HepG2 (cell line): ENCODE measurements around the gene GDPD5. TPM values are rescaled to one million over a fixed set of nuclear protein-coding genes. Genes with fewer than 3 reads are reported as not detected.
A peak's percentile ranks its signal among the peaks of the same experiment; 100 is the strongest.

Experiments
- CHD2 ChIP-seq: IDR thresholded peaks from 2 replicates; pipeline ENCODE4 v1.6.1; 2011; ENCODE audit warnings: low read depth, low read length, improper control_type of control experiment
- DMAP1 ChIP-seq: IDR thresholded peaks from 2 replicates; pipeline ENCODE4 v1.6.1; 2016
- HMG20A ChIP-seq: IDR thresholded peaks from 2 replicates; pipeline ENCODE4 v1.6.1; 2016; ENCODE audit warnings: borderline replicate concordance
- MTF1 ChIP-seq: sonication (generic); formaldehyde crosslinking; IDR thresholded peaks from 2 replicates; pipeline ENCODE4 v1.5.0; 2020; ENCODE audit warnings: missing genetic modification reagents
- NFATC3 ChIP-seq: sonication (generic); formaldehyde crosslinking; IDR thresholded peaks from 2 replicates; pipeline ENCODE4 v1.5.1; 2020; ENCODE audit warnings: mild to moderate bottlenecking, missing genetic modification reagents
- SRSF1 ChIP-seq: fragments of 200-400 bp; formaldehyde crosslinking; optimal IDR thresholded peaks from 2 replicates; pipeline ENCODE3; 2017; ENCODE audit warnings: mild to moderate bottlenecking, low read depth, low read length, moderate library complexity
- SUZ12 ChIP-seq: fragments of 150-350 bp; IDR thresholded peaks from 2 replicates; pipeline ENCODE4 v1.6.1; 2014; ENCODE audit warnings: low read depth, low read length
- ZNF776 ChIP-seq: sonication (generic); formaldehyde crosslinking; IDR thresholded peaks from 2 replicates; pipeline ENCODE4 v1.4.0; 2020; ENCODE audit warnings: mild to moderate bottlenecking, missing genetic modification reagents
- polyA plus RNA-seq, 8 experiments: library from polyadenylated mRNA; depleted of rRNA in 3 of 8; stranded (reverse) in 7 of 8; unstranded in 1 of 8; fragments of >200 nt; fragmentation: Illumina TruSeq in 4 of 8; extraction: Trizol in 4 of 8; gene quantifications; 2 replicates each; pipeline versions ENCODE4 v1.2.1 to v1.2.3, GENCODE V29; 2011 to 2016; ENCODE audit warnings: low read depth in 4 of 8, missing spikeins in 1 of 8, mixed read lengths in 1 of 8; ENCODE audit not compliant: insufficient read depth in 1 of 8
- total RNA-seq, 5 experiments: library from RNA; depleted of rRNA; stranded (reverse); fragments of >200 nt; fragmentation: Illumina TruSeq; extraction: Trizol; gene quantifications; 2 replicates each; pipeline ENCODE4 v1.2.3, GENCODE V29; 2016; ENCODE audit warnings: low read depth in 1 of 5
- TF ChIP-seq, protein P1 (sequence below): sonication (generic); formaldehyde crosslinking; IDR thresholded peaks from 2 replicates; pipeline ENCODE4 v1.4.0; 2020; ENCODE audit warnings: missing genetic modification reagents, mild to moderate bottlenecking, borderline replicate concordance
- TF ChIP-seq, protein P2 (sequence below): sonication (generic); formaldehyde crosslinking; IDR thresholded peaks from 2 replicates; pipeline ENCODE4 v1.5.0; 2020; ENCODE audit warnings: missing genetic modification reagents, mild to moderate bottlenecking, borderline replicate concordance
- TF ChIP-seq, protein P3 (sequence below): sonication (generic); formaldehyde crosslinking; IDR thresholded peaks from 2 replicates; pipeline ENCODE4 v1.5.1; 2020; ENCODE audit warnings: mild to moderate bottlenecking, missing genetic modification reagents, borderline replicate concordance
- TF ChIP-seq, protein P4 (sequence below): sonication (generic); formaldehyde crosslinking; IDR thresholded peaks from 2 replicates; pipeline ENCODE4 v1.8.1; 2023; ENCODE audit warnings: missing genetic modification reagents, mild to moderate bottlenecking, borderline replicate concordance
- TF ChIP-seq, protein P5 (sequence below): IDR thresholded peaks from 2 replicates; pipeline ENCODE4 v1.6.1; 2012; ENCODE audit warnings: low read length, improper control_type of control experiment
- TF ChIP-seq, protein P6 (sequence below): sonication (generic); formaldehyde crosslinking; IDR thresholded peaks from 2 replicates; pipeline ENCODE4 v1.4.0; 2020; ENCODE audit warnings: mild to moderate bottlenecking, missing genetic modification reagents
- TF ChIP-seq, protein P7 (sequence below): sonication (generic); formaldehyde crosslinking; conservative IDR thresholded peaks from 2 replicates; pipeline ENCODE4 v1.5.0; 2020; ENCODE audit warnings: missing genetic modification reagents
- TF ChIP-seq, protein P8 (sequence below): IDR thresholded peaks from 2 replicates; pipeline ENCODE4 v1.6.1; 2018; ENCODE audit warnings: missing genetic modification reagents, mild to moderate bottlenecking, missing compliant biosample characterization

Gene GDPD5
- total and polyA plus RNA-seq, 2 of the 13 experiments (the other 11 are each of a cell fraction or from before 2014, with no cell fraction given): 55.0 to 67.5 TPM

DNA sequence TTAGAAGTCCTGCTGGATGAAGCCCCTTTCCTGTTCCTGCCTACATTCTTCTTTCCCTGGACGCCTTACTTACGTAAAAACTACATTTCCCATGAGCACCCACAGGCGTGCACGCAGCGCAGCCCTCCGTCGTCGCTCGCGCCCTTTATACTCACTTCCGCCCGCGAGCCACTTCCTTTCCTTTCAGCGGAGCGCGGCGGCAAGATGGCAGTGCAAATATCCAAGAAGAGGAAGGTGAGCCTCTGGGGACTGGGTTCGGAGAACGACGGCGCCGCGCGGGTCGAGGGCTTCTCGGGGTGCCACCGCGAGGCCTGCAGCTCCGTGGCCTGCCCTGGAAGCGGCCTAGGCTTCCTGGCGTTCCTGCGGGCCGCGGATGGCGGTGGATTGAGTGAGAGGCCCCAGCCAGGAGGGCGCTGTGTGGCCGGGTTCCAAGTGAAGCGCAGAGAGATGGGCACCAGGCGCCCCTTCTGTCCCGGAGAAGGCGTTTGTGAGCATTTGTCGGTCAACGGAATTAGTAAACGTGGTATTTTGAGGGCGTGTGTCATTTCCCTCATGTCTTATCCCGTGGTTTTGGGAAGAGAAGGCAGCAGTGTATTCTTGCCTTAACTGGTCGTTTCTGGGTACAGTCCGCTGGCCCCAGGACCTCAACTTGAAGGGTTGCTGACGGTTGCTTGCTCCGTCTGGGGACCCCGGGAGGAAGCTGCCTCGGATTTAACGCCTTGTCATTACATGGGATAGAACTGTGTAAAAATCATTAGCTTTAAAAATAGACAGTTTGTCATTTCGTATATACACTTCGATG, 126.2 kb downstream of the GDPD5 start, which contains the start of gene RPS3 (continued):
- TF ChIP-seq SUZ12: peak; percentile 69
- TF ChIP-seq DMAP1 (CRISPR knock-in tag): peak; percentile 99
- TF ChIP-seq, protein P1, sequence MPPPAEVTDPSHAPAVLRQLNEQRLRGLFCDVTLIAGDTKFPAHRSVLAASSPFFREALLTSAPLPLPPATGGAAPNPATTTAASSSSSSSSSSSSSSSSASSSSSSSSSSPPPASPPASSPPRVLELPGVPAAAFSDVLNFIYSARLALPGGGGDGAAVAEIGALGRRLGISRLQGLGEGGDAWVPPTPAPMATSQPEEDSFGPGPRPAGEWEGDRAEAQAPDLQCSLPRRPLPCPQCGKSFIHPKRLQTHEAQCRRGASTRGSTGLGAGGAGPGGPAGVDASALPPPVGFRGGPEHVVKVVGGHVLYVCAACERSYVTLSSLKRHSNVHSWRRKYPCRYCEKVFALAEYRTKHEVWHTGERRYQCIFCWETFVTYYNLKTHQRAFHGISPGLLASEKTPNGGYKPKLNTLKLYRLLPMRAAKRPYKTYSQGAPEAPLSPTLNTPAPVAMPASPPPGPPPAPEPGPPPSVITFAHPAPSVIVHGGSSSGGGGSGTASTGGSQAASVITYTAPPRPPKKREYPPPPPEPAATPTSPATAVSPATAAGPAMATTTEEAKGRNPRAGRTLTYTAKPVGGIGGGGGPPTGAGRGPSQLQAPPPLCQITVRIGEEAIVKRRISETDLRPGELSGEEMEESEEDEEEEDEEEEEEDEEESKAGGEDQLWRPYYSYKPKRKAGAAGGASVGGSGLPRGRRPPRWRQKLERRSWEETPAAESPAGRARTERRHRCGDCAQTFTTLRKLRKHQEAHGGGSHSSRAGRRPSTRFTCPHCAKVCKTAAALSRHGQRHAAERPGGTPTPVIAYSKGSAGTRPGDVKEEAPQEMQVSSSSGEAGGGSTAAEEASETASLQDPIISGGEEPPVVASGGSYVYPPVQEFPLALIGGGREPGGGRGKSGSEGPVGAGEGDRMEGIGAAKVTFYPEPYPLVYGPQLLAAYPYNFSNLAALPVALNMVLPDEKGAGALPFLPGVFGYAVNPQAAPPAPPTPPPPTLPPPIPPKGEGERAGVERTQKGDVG: peak; percentile 82; the same call in 1 of the 2 replicates
- TF ChIP-seq, protein P2, sequence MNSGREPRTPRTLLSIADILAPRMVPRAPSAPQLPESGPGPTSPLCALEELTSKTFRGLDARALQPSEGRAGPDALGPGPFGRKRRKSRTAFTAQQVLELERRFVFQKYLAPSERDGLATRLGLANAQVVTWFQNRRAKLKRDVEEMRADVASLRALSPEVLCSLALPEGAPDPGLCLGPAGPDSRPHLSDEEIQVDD (CRISPR knock-in tag): 0 out of 2 replicates have a peak, but pooled peaks have one; percentile 84
- peak; percentile 94 for TF ChIP-seq ZNF776 (CRISPR knock-in tag)
- TF ChIP-seq, protein P3, sequence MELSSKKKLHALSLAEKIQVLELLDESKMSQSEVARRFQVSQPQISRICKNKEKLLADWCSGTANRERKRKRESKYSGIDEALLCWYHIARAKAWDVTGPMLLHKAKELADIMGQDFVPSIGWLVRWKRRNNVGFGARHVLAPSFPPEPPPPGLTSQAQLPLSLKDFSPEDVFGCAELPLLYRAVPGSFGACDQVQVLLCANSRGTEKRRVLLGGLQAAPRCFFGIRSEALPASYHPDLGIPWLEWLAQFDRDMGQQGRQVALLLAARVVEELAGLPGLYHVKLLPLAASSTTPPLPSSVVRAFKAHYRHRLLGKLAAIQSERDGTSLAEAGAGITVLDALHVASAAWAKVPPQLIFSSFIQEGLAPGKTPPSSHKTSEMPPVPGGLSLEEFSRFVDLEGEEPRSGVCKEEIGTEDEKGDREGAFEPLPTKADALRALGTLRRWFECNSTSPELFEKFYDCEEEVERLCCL (CRISPR knock-in tag): peak; percentile 56; the same call in 1 of the 2 replicates
- TF ChIP-seq, protein P4, sequence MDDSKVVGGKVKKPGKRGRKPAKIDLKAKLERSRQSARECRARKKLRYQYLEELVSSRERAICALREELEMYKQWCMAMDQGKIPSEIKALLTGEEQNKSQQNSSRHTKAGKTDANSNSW (CRISPR knock-in tag): peak; percentile 88; the same call in 1 of the 2 replicates
- no peak for TF ChIP-seq HMG20A (CRISPR knock-in tag)
- TF ChIP-seq SRSF1: peak; percentile 95
- TF ChIP-seq, protein P5, sequence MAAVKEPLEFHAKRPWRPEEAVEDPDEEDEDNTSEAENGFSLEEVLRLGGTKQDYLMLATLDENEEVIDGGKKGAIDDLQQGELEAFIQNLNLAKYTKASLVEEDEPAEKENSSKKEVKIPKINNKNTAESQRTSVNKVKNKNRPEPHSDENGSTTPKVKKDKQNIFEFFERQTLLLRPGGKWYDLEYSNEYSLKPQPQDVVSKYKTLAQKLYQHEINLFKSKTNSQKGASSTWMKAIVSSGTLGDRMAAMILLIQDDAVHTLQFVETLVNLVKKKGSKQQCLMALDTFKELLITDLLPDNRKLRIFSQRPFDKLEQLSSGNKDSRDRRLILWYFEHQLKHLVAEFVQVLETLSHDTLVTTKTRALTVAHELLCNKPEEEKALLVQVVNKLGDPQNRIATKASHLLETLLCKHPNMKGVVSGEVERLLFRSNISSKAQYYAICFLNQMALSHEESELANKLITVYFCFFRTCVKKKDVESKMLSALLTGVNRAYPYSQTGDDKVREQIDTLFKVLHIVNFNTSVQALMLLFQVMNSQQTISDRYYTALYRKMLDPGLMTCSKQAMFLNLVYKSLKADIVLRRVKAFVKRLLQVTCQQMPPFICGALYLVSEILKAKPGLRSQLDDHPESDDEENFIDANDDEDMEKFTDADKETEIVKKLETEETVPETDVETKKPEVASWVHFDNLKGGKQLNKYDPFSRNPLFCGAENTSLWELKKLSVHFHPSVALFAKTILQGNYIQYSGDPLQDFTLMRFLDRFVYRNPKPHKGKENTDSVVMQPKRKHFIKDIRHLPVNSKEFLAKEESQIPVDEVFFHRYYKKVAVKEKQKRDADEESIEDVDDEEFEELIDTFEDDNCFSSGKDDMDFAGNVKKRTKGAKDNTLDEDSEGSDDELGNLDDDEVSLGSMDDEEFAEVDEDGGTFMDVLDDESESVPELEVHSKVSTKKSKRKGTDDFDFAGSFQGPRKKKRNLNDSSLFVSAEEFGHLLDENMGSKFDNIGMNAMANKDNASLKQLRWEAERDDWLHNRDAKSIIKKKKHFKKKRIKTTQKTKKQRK: no peak
- TF ChIP-seq, protein P6, sequence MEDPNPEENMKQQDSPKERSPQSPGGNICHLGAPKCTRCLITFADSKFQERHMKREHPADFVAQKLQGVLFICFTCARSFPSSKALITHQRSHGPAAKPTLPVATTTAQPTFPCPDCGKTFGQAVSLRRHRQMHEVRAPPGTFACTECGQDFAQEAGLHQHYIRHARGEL (CRISPR knock-in tag): 0 out of 2 replicates have a peak, but pooled peaks have one; percentile 43
- peak; percentile 83 for TF ChIP-seq MTF1 (CRISPR knock-in tag)
- TF ChIP-seq, protein P7, sequence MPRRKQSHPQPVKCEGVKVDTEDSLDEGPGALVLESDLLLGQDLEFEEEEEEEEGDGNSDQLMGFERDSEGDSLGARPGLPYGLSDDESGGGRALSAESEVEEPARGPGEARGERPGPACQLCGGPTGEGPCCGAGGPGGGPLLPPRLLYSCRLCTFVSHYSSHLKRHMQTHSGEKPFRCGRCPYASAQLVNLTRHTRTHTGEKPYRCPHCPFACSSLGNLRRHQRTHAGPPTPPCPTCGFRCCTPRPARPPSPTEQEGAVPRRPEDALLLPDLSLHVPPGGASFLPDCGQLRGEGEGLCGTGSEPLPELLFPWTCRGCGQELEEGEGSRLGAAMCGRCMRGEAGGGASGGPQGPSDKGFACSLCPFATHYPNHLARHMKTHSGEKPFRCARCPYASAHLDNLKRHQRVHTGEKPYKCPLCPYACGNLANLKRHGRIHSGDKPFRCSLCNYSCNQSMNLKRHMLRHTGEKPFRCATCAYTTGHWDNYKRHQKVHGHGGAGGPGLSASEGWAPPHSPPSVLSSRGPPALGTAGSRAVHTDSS (CRISPR knock-in tag): no peak
- TF ChIP-seq NFATC3: peak; percentile 93; the same call in 1 of the 2 replicates
- TF ChIP-seq CHD2: peak; percentile 42; the same call in 1 of the 2 replicates
- TF ChIP-seq, protein P8, sequence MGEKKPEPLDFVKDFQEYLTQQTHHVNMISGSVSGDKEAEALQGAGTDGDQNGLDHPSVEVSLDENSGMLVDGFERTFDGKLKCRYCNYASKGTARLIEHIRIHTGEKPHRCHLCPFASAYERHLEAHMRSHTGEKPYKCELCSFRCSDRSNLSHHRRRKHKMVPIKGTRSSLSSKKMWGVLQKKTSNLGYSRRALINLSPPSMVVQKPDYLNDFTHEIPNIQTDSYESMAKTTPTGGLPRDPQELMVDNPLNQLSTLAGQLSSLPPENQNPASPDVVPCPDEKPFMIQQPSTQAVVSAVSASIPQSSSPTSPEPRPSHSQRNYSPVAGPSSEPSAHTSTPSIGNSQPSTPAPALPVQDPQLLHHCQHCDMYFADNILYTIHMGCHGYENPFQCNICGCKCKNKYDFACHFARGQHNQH (CRISPR knock-in tag): peak; percentile 93
